Non-pigmented ciliary epithelial cell (primary cell): Measurements from ENCODE around the gene SRGAP1.
"Not testable (repeated sequence)": the region's sequence is repeated elsewhere in the genome, so short reads cannot be mapped to it uniquely, and the experiment has no call there.

ENCODE experiments used
- DNase-seq: peaks from one replicate; pipeline ENCODE4 v3.0.0-alpha.2; 2010; ENCODE audit warnings: low read depth

SRGAP1 gene

GRCh38 chr12:63869656-63870055 is 25.2 kb downstream of the SRGAP1 start:
- no peak for DNase-seq

- no peak for DNase-seq
Measured at GRCh38 chr12:63870838-63871237, 26.3 kb downstream of the SRGAP1 start.

- no peak for DNase-seq
Measured at GRCh38 chr12:63874897-63875480, 30.5 kb downstream of the SRGAP1 start.

GRCh38 chr12:63875703-63876102 is 31.2 kb downstream of the SRGAP1 start:
- no peak for DNase-seq

- no peak for DNase-seq
Measured at GRCh38 chr12:63876980-63877379, 32.5 kb downstream of the SRGAP1 start.

- no peak for DNase-seq
Measured at GRCh38 chr12:63877693-63878092, 33.2 kb downstream of the SRGAP1 start.

GRCh38 chr12:63880235-63880634 is 35.7 kb downstream of the SRGAP1 start:
- not testable (repeated sequence) for DNase-seq

- DNase-seq = no peak
Measured at GRCh38 chr12:63880742-63881263, 36.3 kb downstream of the SRGAP1 start.

- no peak for DNase-seq
Measured at GRCh38 chr12:63882844-63883243, 38.3 kb downstream of the SRGAP1 start.

- DNase-seq = no peak
Measured at GRCh38 chr12:63885401-63885800, 40.9 kb downstream of the SRGAP1 start.

GRCh38 chr12:63888908-63889635 is 44.6 kb downstream of the SRGAP1 start:
- DNase-seq = peak; percentile 53

- no peak for DNase-seq
Measured at GRCh38 chr12:63889721-63890509, 45.4 kb downstream of the SRGAP1 start.

- DNase-seq = no peak
Measured at GRCh38 chr12:63893170-63893569, 48.7 kb downstream of the SRGAP1 start.

GRCh38 chr12:63894132-63894531 is 49.6 kb downstream of the SRGAP1 start:
- DNase-seq = no peak

GRCh38 chr12:63895841-63896240 is 51.3 kb downstream of the SRGAP1 start:
- DNase-seq = no peak

- DNase-seq = no peak
Measured at GRCh38 chr12:63897931-63898330, 53.4 kb downstream of the SRGAP1 start.

GRCh38 chr12:63898764-63899337 is 54.4 kb downstream of the SRGAP1 start:
- no peak for DNase-seq

- DNase-seq = no peak
Measured at GRCh38 chr12:63899396-63899795, 54.9 kb downstream of the SRGAP1 start.

GRCh38 chr12:63900922-63901793 is 56.7 kb downstream of the SRGAP1 start:
- DNase-seq = no peak

- no peak for DNase-seq
Measured at GRCh38 chr12:63904653-63905052, 60.2 kb downstream of the SRGAP1 start.

- no peak for DNase-seq
Measured at GRCh38 chr12:63905544-63905943, 61.0 kb downstream of the SRGAP1 start.
